Measurements from ENCODE around the gene MTARC2. TPM values are rescaled to one million over a fixed set of nuclear protein-coding genes. Genes with fewer than 3 reads are reported as not detected.

Gene MTARC2
- total and polyA plus RNA-seq, 2 of the 13 experiments (the other 11 are each of a cell fraction or from before 2014, with no cell fraction given): 8.5 to 10.1 TPM

DNA sequence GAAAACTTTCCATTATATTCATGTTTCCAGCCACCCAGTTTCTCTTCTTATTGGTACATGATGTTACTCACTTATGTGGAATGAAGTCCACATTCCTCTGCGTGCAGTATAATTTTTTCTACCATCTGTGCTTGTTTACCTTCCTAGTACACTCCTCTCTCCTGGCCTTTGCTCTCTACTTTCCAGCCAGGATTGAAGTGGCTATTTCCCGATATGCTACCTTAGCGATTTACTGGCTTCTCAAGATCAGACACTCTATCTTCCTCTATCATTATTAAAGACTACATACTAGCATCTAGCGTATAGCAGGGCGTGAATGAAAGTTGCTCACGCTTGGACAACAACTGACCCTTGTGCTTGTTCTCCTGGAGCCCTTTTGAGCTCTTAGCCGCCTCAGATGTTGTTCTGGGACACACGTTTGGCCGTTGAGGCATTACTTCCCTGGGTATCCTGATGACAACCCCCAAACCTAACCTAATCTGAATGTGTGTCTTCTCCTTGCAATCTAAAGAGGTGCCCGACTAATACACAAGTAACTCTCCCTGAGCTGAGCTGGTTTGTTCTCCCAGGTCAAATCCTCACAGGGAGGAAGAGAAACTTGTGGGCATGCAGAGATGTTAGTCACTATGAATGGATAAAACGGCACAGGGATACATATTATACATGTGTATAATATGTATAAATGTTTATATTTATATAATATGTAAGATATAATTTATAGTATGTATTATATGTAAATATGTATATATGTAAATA lies 13.4 kb upstream of the MTARC2 start (continued):
- TF ChIP-seq ZNF207 (IDR thresholded peaks at IDR 0.05; ENCODE audit: borderline replicate concordance) (no peak), MTA1 (CRISPR knock-in tag; IDR thresholded peaks at IDR 0.05; ENCODE audit: borderline replicate concordance) (no peak), POLR2AphosphoS5 (IDR thresholded peaks at IDR 0.05; ENCODE audit: low read depth, low read length) (no peak), NCOA2 (CRISPR knock-in tag; IDR thresholded peaks at IDR 0.05) (no peak), ZNF12 (CRISPR knock-in tag; IDR thresholded peaks at IDR 0.05) (no peak), PRDM10 (CRISPR knock-in tag; IDR thresholded peaks at IDR 0.05; ENCODE audit: low read depth) (no peak), HBP1 (CRISPR knock-in tag; IDR thresholded peaks at IDR 0.05; ENCODE audit: low read depth) (no peak), GTF2F1 (IDR thresholded peaks at IDR 0.05; ENCODE audit: low read length) (no peak), SOX5 (CRISPR knock-in tag; IDR thresholded peaks at IDR 0.05; ENCODE audit: borderline replicate concordance) (peak; percentile 73; the same call in 1 of the 2 replicates), NFYC (CRISPR knock-in tag; IDR thresholded peaks at IDR 0.05) (no peak), ZNF598 (CRISPR knock-in tag; IDR thresholded peaks at IDR 0.05; ENCODE audit: borderline replicate concordance) (no peak), ZNF543 (CRISPR knock-in tag; IDR thresholded peaks at IDR 0.05) (no peak), ETV6 (CRISPR knock-in tag; conservative IDR thresholded peaks at IDR 0.05) (no peak), CEBPB (IDR thresholded peaks at IDR 0.05; ENCODE audit: borderline replicate concordance, low read depth, low read length) (no peak), GLI4 (CRISPR knock-in tag; IDR thresholded peaks at IDR 0.05; ENCODE audit: borderline replicate concordance) (no peak), ZNF597 (CRISPR knock-in tag; IDR thresholded peaks at IDR 0.05) (no peak), DNMT3B (CRISPR knock-in tag; conservative IDR thresholded peaks at IDR 0.05) (no peak), UBTF (CRISPR knock-in tag; IDR thresholded peaks at IDR 0.05) (no peak), SOX13 (IDR thresholded peaks at IDR 0.05) (no peak), SOX13 (CRISPR knock-in tag; conservative IDR thresholded peaks at IDR 0.05 in 1 of 2, IDR thresholded peaks at IDR 0.05 in 1 of 2) (peak in 1 of 2 experiments; percentile 48; a peak in 2 of 4 replicates)
- TF ChIP-seq, protein P1, sequence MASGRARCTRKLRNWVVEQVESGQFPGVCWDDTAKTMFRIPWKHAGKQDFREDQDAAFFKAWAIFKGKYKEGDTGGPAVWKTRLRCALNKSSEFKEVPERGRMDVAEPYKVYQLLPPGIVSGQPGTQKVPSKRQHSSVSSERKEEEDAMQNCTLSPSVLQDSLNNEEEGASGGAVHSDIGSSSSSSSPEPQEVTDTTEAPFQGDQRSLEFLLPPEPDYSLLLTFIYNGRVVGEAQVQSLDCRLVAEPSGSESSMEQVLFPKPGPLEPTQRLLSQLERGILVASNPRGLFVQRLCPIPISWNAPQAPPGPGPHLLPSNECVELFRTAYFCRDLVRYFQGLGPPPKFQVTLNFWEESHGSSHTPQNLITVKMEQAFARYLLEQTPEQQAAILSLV (CRISPR knock-in tag; IDR thresholded peaks at IDR 0.05; ENCODE audit: borderline replicate concordance): no peak

All from HepG2 (cell line).